SK-N-SH treated with all-trans-retinoic acid at 6 μM for 48 hours (cell line): ENCODE data around the gene RPA1.

Experiments used
- ATAC-seq: fragments of 200-7000 bp; cut with Tn5 transposase; 3 replicates; pipeline ENCODE4 v1.9.1; 2020; ENCODE audit warnings: mild to moderate bottlenecking, moderate library complexity
- BACH2 ChIP-seq: fragments of 250-450 bp; sonication (Bioruptor Pico); IDR thresholded peaks from 2 replicates; pipeline ENCODE4 v1.9.0; 2021; ENCODE audit warnings: mild to moderate bottlenecking, borderline replicate concordance
- CREB5 ChIP-seq: fragments of 250-450 bp; sonication (Bioruptor Pico); IDR thresholded peaks from 2 replicates; pipeline ENCODE4 v1.5.1; 2020; ENCODE audit warnings: low read depth, mild to moderate bottlenecking, moderate library complexity
- CSDC2 ChIP-seq: fragments of 250-450 bp; sonication (Bioruptor Pico); IDR thresholded peaks from 2 replicates; pipeline ENCODE4 v1.5.0; 2020; ENCODE audit warnings: mild to moderate bottlenecking, moderate library complexity
- CSRNP3 ChIP-seq: fragments of 250-450 bp; sonication (Bioruptor Pico); IDR thresholded peaks from 2 replicates; pipeline ENCODE4 v1.5.1; 2021; ENCODE audit warnings: mild to moderate bottlenecking, moderate library complexity
- ESRRG ChIP-seq: fragments of 250-450 bp; sonication (Bioruptor Pico); IDR thresholded peaks from 2 replicates; pipeline ENCODE4 v1.6.1; 2021; ENCODE audit warnings: mild to moderate bottlenecking
- GLIS3 ChIP-seq: fragments of 250-450 bp; sonication (Bioruptor Pico); IDR thresholded peaks from 2 replicates; pipeline ENCODE4 v1.5.0; 2020; ENCODE audit warnings: mild to moderate bottlenecking, moderate library complexity
- OSR1 ChIP-seq: fragments of 250-450 bp; sonication (Bioruptor Pico); IDR thresholded peaks from 2 replicates; pipeline ENCODE4 v1.8.0; 2022; ENCODE audit warnings: moderate library complexity, mild to moderate bottlenecking, inconsistent platforms
- PPARA ChIP-seq: fragments of 250-450 bp; sonication (Bioruptor Pico); IDR thresholded peaks from 2 replicates; pipeline ENCODE4 v1.5.0; 2020; ENCODE audit warnings: mild to moderate bottlenecking, borderline replicate concordance
- RARB ChIP-seq: fragments of 250-450 bp; sonication (Bioruptor Pico); IDR thresholded peaks from 2 replicates; pipeline ENCODE4 v1.8.0; 2021; ENCODE audit warnings: mild to moderate bottlenecking, moderate library complexity
- SNAI2 ChIP-seq: fragments of 250-450 bp; sonication (Bioruptor Pico); IDR thresholded peaks from 2 replicates; pipeline ENCODE4 v1.5.0; 2020; ENCODE audit warnings: mild to moderate bottlenecking, moderate library complexity
- TCF4 ChIP-seq: fragments of 250-450 bp; sonication (Bioruptor Pico); IDR thresholded peaks from 2 replicates; pipeline ENCODE4 v1.8.0; 2021; ENCODE audit warnings: mild to moderate bottlenecking, moderate library complexity, borderline replicate concordance
- TOX ChIP-seq: fragments of 250-450 bp; sonication (Bioruptor Pico); IDR thresholded peaks from 2 replicates; pipeline ENCODE4 v1.8.0; 2021; ENCODE audit warnings: mild to moderate bottlenecking, moderate library complexity, borderline replicate concordance
- ZFP3 ChIP-seq: fragments of 250-450 bp; sonication (Bioruptor Pico); IDR thresholded peaks from 2 replicates; pipeline ENCODE4 v1.5.0; 2020; ENCODE audit warnings: mild to moderate bottlenecking, moderate library complexity
- ZFP30 ChIP-seq: fragments of 450-650 bp; formaldehyde crosslinking; IDR thresholded peaks from 2 replicates; pipeline ENCODE4 v1.5.0; 2022; ENCODE audit warnings: mild to moderate bottlenecking, moderate library complexity
- ZNF565 ChIP-seq: fragments of 450-650 bp; formaldehyde crosslinking; conservative IDR thresholded peaks from 2 replicates; pipeline ENCODE4 v1.5.0; 2020; ENCODE audit warnings: low read depth, mild to moderate bottlenecking, moderate library complexity
- ZNF70 ChIP-seq: fragments of 450-650 bp; formaldehyde crosslinking; IDR thresholded peaks from 2 replicates; pipeline ENCODE4 v1.5.0; 2020; ENCODE audit warnings: mild to moderate bottlenecking, moderate library complexity
- ZNF8 ChIP-seq: fragments of 450-650 bp; formaldehyde crosslinking; IDR thresholded peaks from 2 replicates; pipeline ENCODE4 v1.5.0; 2020; ENCODE audit warnings: mild to moderate bottlenecking, moderate library complexity
- TF ChIP-seq, protein P1 (sequence below): fragments of 250-450 bp; sonication (Bioruptor Pico); IDR thresholded peaks from 2 replicates; pipeline ENCODE4 v1.5.0; 2020; ENCODE audit warnings: mild to moderate bottlenecking, moderate library complexity
- TF ChIP-seq, protein P2 (sequence below): fragments of 250-450 bp; sonication (Bioruptor Pico); IDR thresholded peaks from 2 replicates; pipeline ENCODE4 v1.8.0; 2021; ENCODE audit warnings: low read depth, mild to moderate bottlenecking, moderate library complexity, borderline replicate concordance
- TF ChIP-seq, protein P3 (sequence below): fragments of 250-450 bp; sonication (Bioruptor Pico); IDR thresholded peaks from 2 replicates; pipeline ENCODE4 v1.8.0; 2020; ENCODE audit warnings: mild to moderate bottlenecking, moderate library complexity, borderline replicate concordance

RPA1 gene

GRCh38 chr17:1941272-1942065 lies 111.7 kb downstream of the RPA1 start:
- TF ChIP-seq ZNF8 (CRISPR knock-in tag) (no peak), GLIS3 (CRISPR knock-in tag) (no peak), BACH2 (CRISPR knock-in tag) (no peak), TCF4 (CRISPR knock-in tag) (no peak), TOX (CRISPR knock-in tag) (no peak), ZNF70 (CRISPR knock-in tag) (no peak), OSR1 (CRISPR knock-in tag) (no peak), RARB (CRISPR knock-in tag) (no peak), ZFP3 (no peak), SNAI2 (no peak), ZNF565 (CRISPR knock-in tag) (no peak), ESRRG (no peak), CSRNP3 (CRISPR knock-in tag) (no peak), CSDC2 (CRISPR knock-in tag) (no peak)
- TF ChIP-seq, protein P1, sequence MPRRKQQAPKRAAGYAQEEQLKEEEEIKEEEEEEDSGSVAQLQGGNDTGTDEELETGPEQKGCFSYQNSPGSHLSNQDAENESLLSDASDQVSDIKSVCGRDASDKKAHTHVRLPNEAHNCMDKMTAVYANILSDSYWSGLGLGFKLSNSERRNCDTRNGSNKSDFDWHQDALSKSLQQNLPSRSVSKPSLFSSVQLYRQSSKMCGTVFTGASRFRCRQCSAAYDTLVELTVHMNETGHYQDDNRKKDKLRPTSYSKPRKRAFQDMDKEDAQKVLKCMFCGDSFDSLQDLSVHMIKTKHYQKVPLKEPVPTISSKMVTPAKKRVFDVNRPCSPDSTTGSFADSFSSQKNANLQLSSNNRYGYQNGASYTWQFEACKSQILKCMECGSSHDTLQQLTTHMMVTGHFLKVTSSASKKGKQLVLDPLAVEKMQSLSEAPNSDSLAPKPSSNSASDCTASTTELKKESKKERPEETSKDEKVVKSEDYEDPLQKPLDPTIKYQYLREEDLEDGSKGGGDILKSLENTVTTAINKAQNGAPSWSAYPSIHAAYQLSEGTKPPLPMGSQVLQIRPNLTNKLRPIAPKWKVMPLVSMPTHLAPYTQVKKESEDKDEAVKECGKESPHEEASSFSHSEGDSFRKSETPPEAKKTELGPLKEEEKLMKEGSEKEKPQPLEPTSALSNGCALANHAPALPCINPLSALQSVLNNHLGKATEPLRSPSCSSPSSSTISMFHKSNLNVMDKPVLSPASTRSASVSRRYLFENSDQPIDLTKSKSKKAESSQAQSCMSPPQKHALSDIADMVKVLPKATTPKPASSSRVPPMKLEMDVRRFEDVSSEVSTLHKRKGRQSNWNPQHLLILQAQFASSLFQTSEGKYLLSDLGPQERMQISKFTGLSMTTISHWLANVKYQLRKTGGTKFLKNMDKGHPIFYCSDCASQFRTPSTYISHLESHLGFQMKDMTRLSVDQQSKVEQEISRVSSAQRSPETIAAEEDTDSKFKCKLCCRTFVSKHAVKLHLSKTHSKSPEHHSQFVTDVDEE (CRISPR knock-in tag) = no peak
- no peak for ATAC-seq

GRCh38 chr17:1942066-1942365 lies 112.2 kb downstream of the RPA1 start:
- TF ChIP-seq ZFP30 (no peak), PPARA (no peak), TCF4 (CRISPR knock-in tag) (no peak), ZNF565 (CRISPR knock-in tag) (no peak), ZNF8 (CRISPR knock-in tag) (no peak)
- no peak for ATAC-seq

DNA sequence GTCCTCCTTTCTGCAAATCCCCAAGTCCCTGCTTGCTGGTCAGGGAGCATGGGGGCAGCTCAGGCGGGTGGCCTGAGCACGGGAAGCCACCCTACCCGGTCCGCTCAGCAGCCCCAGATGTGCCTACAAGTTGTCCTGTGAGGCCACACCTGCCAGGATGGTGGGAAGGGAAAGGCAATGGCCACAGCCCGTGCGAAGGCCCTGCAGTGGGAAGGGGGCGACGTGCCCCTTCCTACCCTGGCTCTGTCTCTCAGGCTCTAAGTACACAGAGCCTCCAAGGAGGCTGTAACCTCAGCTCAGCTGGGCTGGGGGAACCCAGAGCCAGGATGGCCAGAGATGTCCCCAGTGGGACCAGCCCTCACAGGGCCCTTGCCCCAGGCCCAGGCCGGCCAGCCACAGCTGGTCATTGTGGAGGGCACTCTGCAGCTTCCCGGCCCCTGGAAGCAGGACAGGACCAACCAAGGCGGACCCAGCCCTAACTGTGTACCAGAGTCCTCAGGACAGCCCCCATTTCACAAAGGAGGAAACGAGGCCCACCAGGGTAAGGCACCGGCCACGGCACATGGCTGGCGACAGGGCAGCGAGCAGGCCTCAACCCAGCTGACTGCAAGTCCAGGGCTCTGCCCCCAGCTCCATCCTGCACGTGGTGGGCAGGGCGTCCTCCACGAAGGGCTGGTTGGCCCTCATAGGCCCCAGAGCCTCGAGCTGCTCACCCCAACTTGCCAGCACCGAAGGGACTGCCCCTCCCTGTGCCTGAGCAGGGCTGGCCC lies 113.0 kb downstream of the RPA1 start:
- no peak for ATAC-seq
- TF ChIP-seq ZNF70 (CRISPR knock-in tag) (no peak), RARB (CRISPR knock-in tag) (no peak), ZFP3 (no peak), PPARA (no peak), GLIS3 (CRISPR knock-in tag) (no peak), ZNF565 (CRISPR knock-in tag) (no peak), CREB5 (CRISPR knock-in tag) (no peak), ZFP30 (no peak), ZNF8 (CRISPR knock-in tag) (no peak), CSDC2 (CRISPR knock-in tag) (no peak), CSRNP3 (CRISPR knock-in tag) (no peak)
- TF ChIP-seq, protein P1 (CRISPR knock-in tag) = no peak
- TF ChIP-seq, protein P2, sequence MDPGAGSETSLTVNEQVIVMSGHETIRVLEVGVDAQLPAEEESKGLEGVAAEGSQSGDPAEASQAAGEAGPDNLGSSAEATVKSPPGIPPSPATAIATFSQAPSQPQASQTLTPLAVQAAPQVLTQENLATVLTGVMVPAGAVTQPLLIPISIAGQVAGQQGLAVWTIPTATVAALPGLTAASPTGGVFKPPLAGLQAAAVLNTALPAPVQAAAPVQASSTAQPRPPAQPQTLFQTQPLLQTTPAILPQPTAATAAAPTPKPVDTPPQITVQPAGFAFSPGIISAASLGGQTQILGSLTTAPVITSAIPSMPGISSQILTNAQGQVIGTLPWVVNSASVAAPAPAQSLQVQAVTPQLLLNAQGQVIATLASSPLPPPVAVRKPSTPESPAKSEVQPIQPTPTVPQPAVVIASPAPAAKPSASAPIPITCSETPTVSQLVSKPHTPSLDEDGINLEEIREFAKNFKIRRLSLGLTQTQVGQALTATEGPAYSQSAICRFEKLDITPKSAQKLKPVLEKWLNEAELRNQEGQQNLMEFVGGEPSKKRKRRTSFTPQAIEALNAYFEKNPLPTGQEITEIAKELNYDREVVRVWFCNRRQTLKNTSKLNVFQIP (CRISPR knock-in tag) = no peak
- TF ChIP-seq, protein P3, sequence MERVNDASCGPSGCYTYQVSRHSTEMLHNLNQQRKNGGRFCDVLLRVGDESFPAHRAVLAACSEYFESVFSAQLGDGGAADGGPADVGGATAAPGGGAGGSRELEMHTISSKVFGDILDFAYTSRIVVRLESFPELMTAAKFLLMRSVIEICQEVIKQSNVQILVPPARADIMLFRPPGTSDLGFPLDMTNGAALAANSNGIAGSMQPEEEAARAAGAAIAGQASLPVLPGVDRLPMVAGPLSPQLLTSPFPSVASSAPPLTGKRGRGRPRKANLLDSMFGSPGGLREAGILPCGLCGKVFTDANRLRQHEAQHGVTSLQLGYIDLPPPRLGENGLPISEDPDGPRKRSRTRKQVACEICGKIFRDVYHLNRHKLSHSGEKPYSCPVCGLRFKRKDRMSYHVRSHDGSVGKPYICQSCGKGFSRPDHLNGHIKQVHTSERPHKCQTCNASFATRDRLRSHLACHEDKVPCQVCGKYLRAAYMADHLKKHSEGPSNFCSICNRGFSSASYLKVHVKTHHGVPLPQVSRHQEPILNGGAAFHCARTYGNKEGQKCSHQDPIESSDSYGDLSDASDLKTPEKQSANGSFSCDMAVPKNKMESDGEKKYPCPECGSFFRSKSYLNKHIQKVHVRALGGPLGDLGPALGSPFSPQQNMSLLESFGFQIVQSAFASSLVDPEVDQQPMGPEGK = no peak
